ENCODE measurements around the gene RPS6KC1. TPM values are rescaled to one million over a fixed set of nuclear protein-coding genes. Genes with fewer than 3 reads are reported as not detected.
"Not testable (repeated sequence)": the region's sequence is repeated elsewhere in the genome, so short reads cannot be mapped to it uniquely, and the experiment has no call there.

Gene RPS6KC1
- total RNA-seq, 4 donors from 2014 or later = 22.9 to 30.1 (median 26.7) TPM

DNA sequence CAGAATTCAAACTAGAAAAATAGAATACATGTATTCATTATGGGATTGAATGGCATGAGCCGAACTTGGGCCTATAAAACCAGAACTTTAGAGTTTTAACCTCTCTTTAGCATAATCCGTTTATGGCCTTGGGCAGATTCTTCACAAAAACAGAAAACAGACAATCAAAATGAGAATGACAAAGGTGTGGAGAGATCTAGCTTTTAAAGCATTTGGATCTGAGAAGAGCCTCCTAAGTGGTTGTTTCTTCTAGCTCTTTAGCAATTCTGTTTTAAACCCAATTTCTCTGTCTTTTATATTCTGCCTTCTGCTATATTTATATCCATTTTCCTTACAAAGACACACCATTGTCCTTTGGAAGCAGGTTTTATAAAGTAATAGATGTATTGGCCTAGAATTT is 160.2 kb downstream of the RPS6KC1 start:
- Histone ChIP-seq H3K27ac (no peak overlapping the region), H3K4me1 (no peaks in the 10 kb centered on the region), H3K4me3 (no peak overlapping the region), H3K27me3 (no peaks in the 10 kb centered on the region), H3K36me3 (peaks cover 0 to 73% (median 6%) of the 10 kb centered on the region in 3 donors), H3K9me3 (no peaks in the 10 kb centered on the region)
- no peak for DNase-seq (ENCODE audit: low spot score in 2 of 2)
- WGBS, 2 donors = 85 to 88% methylated on average over 2 of the region's 2 CpGs
- TF ChIP-seq, protein P1, sequence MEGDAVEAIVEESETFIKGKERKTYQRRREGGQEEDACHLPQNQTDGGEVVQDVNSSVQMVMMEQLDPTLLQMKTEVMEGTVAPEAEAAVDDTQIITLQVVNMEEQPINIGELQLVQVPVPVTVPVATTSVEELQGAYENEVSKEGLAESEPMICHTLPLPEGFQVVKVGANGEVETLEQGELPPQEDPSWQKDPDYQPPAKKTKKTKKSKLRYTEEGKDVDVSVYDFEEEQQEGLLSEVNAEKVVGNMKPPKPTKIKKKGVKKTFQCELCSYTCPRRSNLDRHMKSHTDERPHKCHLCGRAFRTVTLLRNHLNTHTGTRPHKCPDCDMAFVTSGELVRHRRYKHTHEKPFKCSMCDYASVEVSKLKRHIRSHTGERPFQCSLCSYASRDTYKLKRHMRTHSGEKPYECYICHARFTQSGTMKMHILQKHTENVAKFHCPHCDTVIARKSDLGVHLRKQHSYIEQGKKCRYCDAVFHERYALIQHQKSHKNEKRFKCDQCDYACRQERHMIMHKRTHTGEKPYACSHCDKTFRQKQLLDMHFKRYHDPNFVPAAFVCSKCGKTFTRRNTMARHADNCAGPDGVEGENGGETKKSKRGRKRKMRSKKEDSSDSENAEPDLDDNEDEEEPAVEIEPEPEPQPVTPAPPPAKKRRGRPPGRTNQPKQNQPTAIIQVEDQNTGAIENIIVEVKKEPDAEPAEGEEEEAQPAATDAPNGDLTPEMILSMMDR (IDR thresholded peaks at IDR 0.05) = no peak
- TF ChIP-seq POLR2A (IDR thresholded peaks at IDR 0.05) = no peak
- TF ChIP-seq EP300 (IDR thresholded peaks at IDR 0.05) = no peak

- H3K36me3 ChIP-seq; H3K9me3 ChIP-seq; H3K4me3 ChIP-seq; H3K27me3 ChIP-seq; DNase-seq (ENCODE audit: low spot score in 2 of 2); H3K27ac ChIP-seq; H3K4me1 ChIP-seq: not testable (repeated sequence)
- 95 to 98% methylated on average over 2 of the region's 2 CpGs for WGBS, 2 donors
Observed at GRCh38 chr1:213219076-213219475, 168.0 kb downstream of the RPS6KC1 start.

DNA sequence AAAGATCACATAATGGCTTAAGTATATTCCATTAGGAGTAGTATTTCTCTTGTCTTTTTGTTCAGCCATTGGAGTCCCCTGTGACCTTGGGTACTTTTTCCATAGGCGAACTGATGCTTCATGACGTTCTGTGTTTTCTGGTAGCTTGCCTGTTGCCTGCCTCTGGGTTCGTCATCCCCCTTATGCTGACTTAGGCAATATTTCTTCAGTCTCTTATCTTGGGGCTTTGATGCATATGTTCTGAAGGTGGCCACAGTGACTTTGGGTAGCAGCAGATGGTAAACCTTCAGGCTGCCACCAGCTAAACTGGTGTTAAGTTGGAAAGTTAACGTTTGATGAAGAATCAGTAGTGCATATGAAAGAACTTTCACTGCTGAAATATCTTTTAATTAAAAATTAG is 170.2 kb downstream of the RPS6KC1 start:
- no peaks in the 10 kb centered on the region for H3K27me3 ChIP-seq
- 75 to 83% methylated on average over 4 of the region's 4 CpGs for WGBS, 2 donors
- H3K27ac ChIP-seq = no peak overlapping the region
- peaks cover 0 to 5% (median 0%) of the 10 kb centered on the region in 4 donors for H3K9me3 ChIP-seq
- H3K4me3 ChIP-seq = no peak overlapping the region
- TF ChIP-seq EP300 (IDR thresholded peaks at IDR 0.05) (no peak), POLR2A (IDR thresholded peaks at IDR 0.05) (no peak)
- TF ChIP-seq, protein P1 (IDR thresholded peaks at IDR 0.05) = no peak
- DNase-seq (ENCODE audit: low spot score in 2 of 2) = no peak
- peaks cover 0 to 6% (median 0%) of the 10 kb centered on the region in 3 donors for H3K36me3 ChIP-seq
- no peaks in the 10 kb centered on the region for H3K4me1 ChIP-seq

GRCh38 chr1:213227458-213227857 is 176.4 kb downstream of the RPS6KC1 start:
- Histone ChIP-seq H3K4me1 (peaks cover 0 to 3% (median 0%) of the 10 kb centered on the region in 4 donors), H3K36me3 (peaks cover 0 to 10% (median 0%) of the 10 kb centered on the region in 3 donors), H3K27me3 (no peaks in the 10 kb centered on the region), H3K9me3 (no peaks in the 10 kb centered on the region), H3K27ac (no peak overlapping the region), H3K4me3 (no peak overlapping the region)
- TF ChIP-seq EP300 (IDR thresholded peaks at IDR 0.05) = no peak
- TF ChIP-seq, protein P1 (IDR thresholded peaks at IDR 0.05) = no peak
- TF ChIP-seq POLR2A (IDR thresholded peaks at IDR 0.05) = no peak
- 77 to 92% methylated on average over 2 of the region's 2 CpGs for WGBS, 2 donors
- DNase-seq (ENCODE audit: low spot score in 2 of 2) = no peak

GRCh38 chr1:213231795-213232231 is 180.8 kb downstream of the RPS6KC1 start:
- no peak overlapping the region for H3K4me3 ChIP-seq
- no peaks in the 10 kb centered on the region for H3K27me3 ChIP-seq
- no peak overlapping the region for H3K27ac ChIP-seq
- DNase-seq (ENCODE audit: low spot score in 2 of 2) = no peak
- 52% methylated on average over 4 of the region's 4 CpGs for WGBS, 2 donors
- TF ChIP-seq, protein P1 (IDR thresholded peaks at IDR 0.05) = no peak
- TF ChIP-seq EP300 (IDR thresholded peaks at IDR 0.05) = no peak
- no peak for TF ChIP-seq POLR2A (IDR thresholded peaks at IDR 0.05)
- no peaks in the 10 kb centered on the region for H3K9me3 ChIP-seq
- H3K4me1 ChIP-seq = peaks cover 0 to 3% (median 0%) of the 10 kb centered on the region in 4 donors
- peaks cover 0 to 13% (median 0%) of the 10 kb centered on the region in 3 donors for H3K36me3 ChIP-seq

DNA sequence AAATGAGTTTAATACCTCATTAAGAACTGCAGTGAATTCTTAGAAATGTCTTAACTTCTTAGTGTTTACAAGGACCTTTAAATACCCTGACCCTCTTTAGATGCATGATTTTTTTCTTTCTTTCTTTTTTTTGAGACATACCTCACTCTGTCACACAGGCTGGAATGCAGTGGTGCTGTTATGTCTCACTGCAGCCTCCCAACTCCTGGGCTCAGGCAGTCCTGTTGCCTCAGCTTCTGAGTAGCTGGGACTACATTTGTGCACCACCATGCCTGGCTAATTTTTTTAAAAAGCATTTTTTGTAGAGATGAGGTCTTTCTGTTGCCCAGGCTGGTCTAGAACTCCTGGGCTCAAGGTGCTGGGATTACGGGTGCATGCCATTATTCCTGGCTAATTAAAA is 191.8 kb downstream of the RPS6KC1 start:
- H3K4me1 ChIP-seq = no peaks in the 10 kb centered on the region
- H3K36me3 ChIP-seq = peaks cover 0 to 27% (median 0%) of the 10 kb centered on the region in 3 donors
- no peaks in the 10 kb centered on the region for H3K27me3 ChIP-seq
- 81 to 85% methylated on average over 1 of the region's 1 CpG for WGBS, 2 donors
- H3K9me3 ChIP-seq = no peaks in the 10 kb centered on the region
- no peak overlapping the region for H3K27ac ChIP-seq
- TF ChIP-seq EP300 (IDR thresholded peaks at IDR 0.05) (no peak), POLR2A (IDR thresholded peaks at IDR 0.05) (no peak)
- TF ChIP-seq, protein P1 (IDR thresholded peaks at IDR 0.05) = no peak
- no peak overlapping the region for H3K4me3 ChIP-seq
- no peak for DNase-seq (ENCODE audit: low spot score in 2 of 2)

All from tibial nerve (tissue), 4 donors.